CD4-positive, alpha-beta T cell treated with Interleukin-21 for 1 hour (primary cell): ENCODE measurements around the gene ASMTL.
"Not testable (repeated sequence)": the region's sequence is repeated elsewhere in the genome, so short reads cannot be mapped to it uniquely, and the experiment has no call there.

Source experiments
- DNase-seq: peaks from one replicate; pipeline ENCODE4 v3.0.0-alpha.2; 2020

ASMTL gene

DNA sequence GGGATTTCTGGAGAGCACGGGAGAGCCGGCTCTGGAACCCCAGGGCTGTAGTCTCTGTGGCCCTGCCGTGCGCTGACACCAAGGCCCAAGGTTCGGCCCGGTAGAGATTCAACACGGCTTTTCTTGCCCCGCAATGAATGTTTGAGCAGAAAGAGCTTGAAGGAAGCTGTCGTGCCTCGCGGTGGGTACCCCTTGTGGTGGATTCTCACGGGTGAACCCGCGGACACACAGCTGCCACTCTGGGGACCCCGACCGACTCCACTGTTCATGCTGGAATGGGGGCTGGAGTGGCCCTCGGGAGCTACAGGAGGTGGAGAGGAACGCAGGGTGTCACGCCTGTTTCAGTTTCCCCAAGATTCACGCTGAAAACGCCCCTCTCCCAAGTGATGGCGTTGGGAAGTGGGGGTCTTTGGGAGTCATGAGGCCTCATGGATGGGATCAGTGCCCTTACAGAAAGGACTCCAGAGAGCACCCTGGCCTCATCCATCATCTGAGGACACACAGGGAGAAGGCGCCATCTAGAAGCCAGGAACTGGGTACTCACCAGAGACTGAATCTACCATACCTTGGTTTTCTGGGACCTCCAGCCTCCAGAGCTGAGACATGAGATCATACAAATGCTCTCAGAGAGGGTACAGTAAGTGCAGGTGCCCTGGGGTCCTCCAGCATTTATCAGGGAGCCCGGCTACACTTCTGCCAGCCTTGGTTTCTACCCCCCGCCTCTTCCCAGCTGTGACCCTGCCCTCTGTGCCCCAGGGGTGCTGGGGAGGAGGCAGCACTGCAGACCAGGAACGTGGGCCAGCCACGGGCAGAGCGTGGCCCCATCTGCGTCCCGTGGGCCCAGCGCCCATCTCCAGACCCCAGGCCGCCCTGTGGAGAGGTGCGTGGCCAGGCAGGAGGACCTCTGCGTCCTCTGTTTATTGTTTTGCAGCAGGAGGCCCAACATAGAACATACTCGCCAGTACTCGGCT, 67.2 kb downstream of the ASMTL start:
- no peak for DNase-seq

GRCh38 chrX:1384658-1385252, 68.0 kb downstream of the ASMTL start:
- DNase-seq, result no peak

DNA sequence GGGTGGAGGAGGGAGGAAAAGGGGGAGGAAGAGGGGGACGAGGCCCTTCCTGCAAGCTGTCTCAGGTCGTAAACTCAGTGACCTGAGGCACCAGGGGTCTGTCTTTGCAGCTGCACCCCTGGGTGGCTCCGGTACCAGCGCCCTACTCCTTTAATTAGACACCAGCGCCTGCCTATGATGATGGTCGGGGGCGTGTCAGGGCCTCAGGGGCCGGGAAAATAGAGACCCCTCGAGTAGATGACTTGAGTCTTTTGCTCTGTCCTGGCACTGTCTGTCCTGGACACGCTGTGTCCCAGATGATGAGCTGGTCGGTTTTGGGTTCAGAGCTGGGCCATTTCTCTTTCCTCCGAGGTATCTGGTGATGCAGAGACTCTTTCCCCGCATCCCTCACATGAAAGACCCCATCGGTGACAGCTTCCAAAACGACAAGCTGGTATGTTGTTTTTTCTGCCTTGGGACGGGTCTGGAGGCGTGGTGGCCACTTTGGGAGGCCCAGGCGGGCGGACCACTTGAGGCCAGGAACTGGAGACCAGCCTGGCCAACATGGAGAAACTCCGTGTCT, 72.0 kb downstream of the ASMTL start:
- no peak for DNase-seq

DNA sequence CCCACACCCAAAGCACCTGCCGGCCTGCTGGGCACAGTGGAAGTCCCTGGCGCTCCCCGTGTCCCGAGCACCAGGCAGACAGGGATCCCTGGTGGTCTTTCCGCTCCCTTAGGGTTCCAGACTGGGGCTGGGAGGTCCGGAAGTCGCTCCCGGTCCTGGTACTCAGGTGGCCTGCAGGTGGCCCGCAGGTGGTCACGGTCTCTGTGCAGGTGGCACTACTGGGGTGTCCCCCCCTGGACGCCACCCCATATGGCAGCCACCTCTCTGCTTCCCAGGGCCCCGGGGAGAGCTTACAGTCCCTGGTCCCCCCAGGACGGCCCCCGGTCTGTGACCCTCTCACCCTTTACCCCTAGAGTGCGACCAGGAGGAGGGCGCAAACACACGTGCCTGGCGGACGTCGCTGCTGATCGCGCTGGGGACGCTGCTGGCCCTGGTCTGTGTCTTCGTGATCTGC, 74.4 kb downstream of the ASMTL start:
- DNase-seq, result no peak

GRCh38 chrX:1368385-1368698, 84.4 kb downstream of the ASMTL start:
- DNase-seq, result no peak

- DNase-seq, result not testable (repeated sequence)
These were observed 86.3 kb downstream of the ASMTL start for GRCh38 chrX:1366363-1366762.

- DNase-seq, result no peak
These were observed 90.8 kb downstream of the ASMTL start for GRCh38 chrX:1361910-1362309.

DNA sequence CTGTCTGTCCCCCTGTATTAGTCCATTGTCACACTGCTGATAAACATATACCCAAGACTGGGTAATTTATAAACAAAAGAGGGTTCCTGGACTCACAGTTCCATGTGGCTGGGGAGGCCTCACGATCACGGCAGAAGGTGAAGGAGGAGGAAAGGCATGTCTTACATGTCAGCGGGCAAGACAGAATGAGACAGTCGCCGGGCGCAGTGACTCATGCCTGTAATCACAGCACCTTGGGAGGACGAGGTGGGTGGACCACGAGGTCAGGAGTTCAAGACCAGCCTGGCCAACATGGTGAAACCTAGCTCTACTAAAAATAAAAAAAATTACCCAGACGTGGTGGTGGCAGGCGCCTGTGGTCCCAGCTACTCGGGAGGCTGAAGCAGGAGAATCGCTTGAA, 91.4 kb downstream of the ASMTL start:
- no peak for DNase-seq

DNA sequence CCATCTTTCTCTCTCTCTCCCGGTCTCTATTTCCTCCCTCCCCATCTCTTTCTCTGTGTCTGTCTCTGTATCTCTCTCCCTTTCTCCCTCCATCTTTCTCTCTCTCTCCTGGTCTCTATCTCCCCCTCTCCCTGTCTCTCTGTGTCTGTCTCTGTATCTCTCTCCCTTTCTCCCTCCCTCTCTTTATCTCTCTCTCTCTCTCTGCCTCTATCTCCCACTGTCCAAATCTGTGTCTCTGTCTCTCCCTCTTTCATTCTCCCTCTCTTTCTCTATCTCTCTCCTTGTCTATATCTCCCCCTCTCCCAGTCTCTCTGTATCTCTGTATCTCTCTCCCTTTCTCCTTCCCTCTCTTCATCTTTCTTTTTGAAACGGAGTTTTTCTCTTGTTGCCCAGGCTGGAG, 92.5 kb downstream of the ASMTL start:
- no peak for DNase-seq

- no peak for DNase-seq
These were observed 93.2 kb downstream of the ASMTL start for GRCh38 chrX:1359477-1359873.

DNA sequence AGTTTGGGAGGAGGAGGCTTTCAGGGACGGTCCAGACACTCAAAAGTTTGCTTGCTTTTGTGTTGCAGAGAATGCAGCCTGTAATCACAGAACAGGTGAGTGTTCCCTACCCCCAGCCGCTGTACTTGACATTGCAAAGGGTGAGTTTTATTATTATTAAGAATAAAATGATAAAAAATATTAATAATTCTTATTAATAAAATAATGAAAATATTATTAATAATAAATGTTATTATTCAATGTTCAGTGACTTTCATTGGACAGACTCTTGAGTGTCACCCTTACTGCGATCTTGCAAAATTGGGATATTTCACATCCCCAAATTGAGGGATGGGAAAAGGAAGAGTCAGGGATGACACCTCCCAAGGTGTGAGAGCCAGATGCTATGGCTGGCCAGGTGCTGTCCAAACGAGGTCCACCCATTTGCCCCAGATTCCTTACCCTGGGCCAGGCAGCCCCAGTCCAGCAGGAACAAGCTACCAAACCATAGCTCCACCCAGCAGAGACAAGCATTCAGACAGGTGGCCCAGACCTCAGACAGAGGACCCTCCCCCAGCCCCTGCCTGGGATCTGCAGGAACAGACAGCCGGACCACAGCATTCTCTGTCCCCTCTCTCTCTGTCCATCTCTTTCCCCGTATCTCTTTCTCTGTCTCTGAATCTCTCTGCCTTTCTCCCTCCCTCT, 93.8 kb downstream of the ASMTL start:
- no peak for DNase-seq

- DNase-seq, result no peak
These were observed 94.7 kb downstream of the ASMTL start for GRCh38 chrX:1357993-1358392.

DNA sequence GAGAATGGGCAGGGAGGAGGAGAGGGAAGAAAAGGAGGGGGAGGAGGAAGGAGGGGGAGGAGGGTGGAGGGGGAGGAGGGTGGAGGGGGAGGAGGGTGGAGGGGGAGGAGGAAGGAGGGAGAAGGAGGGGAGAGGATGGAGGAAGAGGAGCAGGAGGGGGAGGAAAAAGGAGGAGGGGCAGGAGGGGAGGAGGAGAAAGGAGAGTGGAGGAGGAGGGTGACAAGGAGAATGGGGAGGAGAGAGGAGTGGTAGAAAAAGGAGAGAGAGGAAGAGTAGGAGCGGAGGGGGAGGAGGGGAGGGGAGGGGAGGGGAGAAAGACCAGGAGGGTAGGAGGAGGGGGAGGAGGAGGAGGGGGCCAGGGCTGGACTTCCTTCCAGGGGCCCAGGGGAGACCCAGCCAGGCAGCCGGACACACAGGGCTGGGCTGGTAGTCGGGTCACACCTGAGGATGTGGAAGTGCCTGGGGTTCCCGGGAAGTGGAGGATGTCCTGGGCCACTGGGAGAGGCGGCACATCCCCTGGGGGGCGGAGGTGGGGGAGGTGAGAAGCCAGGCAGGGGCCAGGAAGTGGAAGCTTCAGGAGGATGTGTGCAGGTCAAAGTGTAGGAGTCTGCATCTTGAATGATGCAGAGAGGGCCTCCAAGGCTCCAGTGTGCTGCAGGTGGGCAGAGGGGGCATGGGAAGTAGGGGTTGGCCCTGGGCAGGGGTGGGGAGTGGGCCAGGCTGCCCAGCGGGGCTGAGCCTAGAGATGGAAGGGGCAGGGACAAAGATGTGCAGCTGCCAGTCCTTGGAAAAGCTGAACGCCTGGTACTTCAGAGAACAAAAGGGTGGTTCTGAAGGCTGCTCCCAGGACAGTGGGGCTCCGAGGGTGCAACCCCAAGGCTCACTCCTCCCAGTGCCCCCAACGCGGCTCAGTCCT, 97.3 kb downstream of the ASMTL start:
- no peak for DNase-seq

- DNase-seq, result no peak
These were observed 98.4 kb downstream of the ASMTL start for GRCh38 chrX:1354036-1355019.
